NCI-H2081 (cell line): ENCODE results near the gene L3MBTL1.
"Not testable (repeated sequence)": the region's sequence is repeated elsewhere in the genome, so short reads cannot be mapped to it uniquely, and the experiment has no call there.

Experiments
- DNase-seq, 2 experiments: peaks; one replicate each; lab custom pipeline; 2025; lab: John Stamatoyannopoulos, UW

Gene L3MBTL1

DNA sequence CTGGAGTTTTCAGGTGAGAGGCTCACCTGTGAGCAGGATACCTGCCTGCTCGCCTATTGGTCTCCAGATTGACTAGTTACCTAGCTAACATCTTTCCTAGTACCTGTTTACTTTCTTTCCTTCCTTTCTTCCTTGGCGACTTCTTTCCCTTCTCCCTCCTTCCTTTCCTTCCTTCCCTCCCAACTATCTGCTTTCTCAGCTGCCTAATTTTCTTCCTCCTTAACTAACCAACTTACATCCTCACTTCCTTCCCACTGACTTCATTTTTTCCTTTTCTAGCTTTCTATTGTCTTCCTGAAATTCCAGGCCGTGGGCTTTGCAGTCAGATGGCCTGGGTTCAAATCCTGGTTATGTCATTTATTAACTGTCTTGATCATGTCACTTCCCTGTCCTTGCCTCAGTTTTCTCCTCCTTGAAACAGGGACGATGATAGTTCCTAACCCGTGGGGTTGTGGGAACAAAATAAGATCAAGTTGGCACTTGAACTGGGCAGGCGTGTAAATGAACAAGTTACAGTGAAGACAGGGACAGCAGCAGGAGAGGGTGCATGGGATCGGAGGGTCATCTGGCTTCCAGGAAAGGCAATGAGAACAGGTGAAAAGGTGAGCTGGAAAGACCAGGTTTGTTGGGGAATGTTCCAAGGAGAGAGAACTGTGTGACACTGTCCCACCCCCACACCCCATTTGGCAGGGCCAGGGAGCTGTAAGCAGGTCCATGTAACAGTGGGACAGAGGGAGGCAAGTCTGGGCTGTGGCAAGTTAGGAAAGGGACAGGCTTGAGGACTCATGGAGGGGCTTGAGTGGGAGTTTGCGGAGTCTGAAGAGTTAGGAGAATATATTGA is 51.9 kb downstream of the L3MBTL1 start:
- DNase-seq = no peak

DNA sequence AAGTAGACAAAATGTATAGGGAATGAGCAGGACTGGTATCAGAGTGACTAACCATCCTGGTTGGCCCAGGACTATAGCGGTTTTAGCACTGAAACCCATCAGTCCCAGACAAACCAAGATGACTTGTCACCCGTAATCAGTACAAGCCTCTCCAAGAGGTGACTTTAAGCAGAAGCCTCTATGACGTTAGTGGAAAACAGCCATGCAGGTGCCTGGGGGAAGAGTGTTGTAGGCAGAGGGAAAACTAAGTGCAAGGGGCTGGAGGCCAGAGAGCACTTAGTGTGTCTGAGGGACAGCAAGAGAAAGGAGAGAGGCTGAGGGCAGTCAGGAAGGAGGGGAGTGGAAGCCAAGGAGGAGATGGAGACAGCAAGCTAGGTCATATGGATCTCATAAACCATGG is 53.5 kb downstream of the L3MBTL1 start:
- DNase-seq = no peak

DNA sequence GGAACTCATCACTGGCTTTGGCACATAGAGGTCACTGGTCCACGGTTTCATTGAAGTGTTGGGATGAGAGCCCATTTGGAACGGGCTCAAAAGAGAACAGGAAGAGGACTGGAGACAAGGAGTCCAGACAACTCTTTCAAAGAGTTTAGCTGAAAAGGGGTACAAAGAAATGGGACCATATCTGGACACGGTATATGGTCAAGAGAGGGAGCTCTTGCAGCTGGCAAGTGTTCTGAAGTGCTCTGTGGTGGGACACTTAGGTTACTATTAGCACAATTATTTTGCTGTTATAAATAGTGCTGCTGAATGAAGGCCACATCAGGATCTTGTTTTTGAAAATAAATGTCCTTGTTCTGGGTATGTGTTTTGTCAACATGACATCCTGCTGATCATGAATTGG is 55.9 kb downstream of the L3MBTL1 start:
- DNase-seq = no peak

- no peak for DNase-seq
These were observed 56.5 kb downstream of the L3MBTL1 start for GRCh38 chr20:43563991-43564390.

- DNase-seq = no peak
These were observed 57.0 kb downstream of the L3MBTL1 start for GRCh38 chr20:43564455-43564854.

DNA sequence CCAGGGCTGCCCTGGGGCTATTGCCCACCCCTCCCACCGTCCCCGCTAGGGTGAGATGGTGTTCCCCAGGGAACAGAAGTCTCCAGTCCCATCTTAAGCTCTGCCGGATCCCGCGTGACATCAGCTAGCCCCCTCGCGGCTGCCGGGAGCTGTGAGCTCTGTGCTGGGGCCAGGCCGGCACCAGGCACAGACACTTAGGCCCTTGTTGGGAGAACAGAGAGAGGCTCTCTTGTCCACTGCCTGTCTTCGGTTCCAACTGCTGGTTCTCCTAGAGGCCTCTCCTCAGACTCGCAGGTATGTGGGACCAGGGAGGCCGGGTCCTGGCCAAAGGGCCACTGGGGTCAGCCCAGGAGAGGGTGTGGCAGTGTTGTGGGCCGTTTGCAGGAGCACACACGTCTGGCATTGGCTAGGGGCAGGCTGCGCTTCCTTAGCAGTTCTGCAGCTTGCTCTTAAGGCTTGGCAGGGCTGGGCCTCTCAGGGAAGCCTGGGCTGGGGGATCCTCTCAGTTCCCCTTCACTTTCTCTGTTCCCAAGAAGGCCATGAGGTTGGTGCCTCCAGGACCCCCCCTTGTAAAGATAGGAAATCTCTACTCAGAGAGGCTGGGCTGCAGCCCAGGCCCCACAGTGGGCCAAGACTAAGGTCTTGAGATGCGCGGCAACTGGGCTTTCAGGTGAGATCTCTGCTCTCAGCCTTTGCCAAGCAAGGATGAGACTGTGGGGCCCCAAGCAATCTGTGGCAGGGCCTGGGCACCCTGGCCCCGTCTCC is 57.7 kb downstream of the L3MBTL1 start:
- no peak for DNase-seq

GRCh38 chr20:43565758-43566104 is 58.2 kb downstream of the L3MBTL1 start:
- DNase-seq = no peak

DNA sequence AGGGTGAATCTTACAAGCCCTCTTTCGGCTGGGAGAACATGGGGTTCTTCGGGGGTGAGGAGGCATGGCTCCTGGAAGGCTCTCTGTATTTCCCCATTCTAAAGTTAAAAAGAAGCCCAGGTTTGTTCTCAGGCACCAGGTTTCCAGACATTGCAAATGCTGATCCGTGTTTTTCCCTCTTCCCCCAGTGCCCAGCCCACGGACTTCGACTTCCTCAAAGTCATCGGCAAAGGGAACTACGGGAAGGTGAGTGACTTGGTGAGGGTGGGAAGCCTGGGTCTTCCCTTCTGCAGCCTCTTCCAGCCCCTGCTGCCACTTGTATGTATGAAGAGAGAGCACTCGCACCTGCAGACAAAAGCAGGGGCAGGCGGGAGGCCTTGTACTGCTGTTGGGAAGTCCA is 60.0 kb downstream of the L3MBTL1 start:
- DNase-seq = no peak

DNA sequence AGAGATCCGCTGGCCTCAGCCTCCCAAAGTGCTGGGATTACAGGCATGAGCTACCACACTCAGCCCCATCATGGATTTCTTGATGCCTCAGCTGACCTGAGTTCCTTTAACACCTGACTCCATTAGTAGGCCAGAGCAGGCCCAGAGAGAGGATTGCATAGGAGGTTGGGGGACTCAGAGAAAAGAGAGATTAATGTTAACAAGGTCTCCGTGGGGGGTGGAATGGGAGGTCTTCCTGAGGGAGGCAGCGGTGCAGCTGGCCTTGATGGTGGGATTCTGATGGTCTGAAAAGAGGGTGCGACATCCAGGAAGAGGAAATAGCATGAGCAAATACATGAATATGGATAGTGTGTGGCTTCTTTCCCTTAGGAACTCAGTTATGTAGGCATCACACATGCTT is 61.2 kb downstream of the L3MBTL1 start:
- no peak for DNase-seq

DNA sequence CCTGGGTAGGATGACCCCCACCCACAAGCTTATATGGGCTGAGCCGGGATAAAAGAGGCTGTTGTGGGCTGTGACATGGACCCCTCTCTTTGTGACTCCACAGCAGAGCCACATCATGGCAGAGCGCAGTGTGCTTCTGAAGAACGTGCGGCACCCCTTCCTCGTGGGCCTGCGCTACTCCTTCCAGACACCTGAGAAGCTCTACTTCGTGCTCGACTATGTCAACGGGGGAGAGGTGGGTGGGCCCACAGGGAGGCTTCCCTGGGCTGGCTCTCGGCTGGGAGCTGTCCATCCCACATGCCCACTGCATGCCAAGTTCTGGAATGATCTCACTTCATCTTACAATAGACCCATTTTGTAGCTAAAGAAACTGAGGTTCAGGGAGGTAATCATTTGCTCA is 61.8 kb downstream of the L3MBTL1 start:
- DNase-seq = no peak

GRCh38 chr20:43570496-43570895 is 63.0 kb downstream of the L3MBTL1 start:
- no peak for DNase-seq

DNA sequence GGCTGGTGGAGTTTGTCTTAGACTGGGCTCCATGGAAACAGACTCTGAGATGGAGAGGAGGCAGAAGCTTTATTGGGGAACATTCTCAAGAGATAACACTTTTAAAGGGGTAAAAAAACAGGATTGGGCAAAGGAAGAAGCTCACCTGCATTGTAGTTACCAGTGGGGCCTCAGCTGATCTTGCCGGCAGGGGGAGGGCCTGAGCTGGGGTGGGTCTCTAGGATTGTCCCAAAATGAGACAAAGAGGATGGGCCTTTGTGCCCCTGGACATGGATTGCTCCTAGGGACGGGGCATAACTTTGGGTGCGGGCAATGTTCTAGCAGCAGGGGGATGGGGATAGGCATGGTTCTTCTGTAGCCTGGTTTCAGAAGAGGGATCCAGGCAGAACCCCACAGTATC is 63.8 kb downstream of the L3MBTL1 start:
- no peak for DNase-seq

- DNase-seq = no peak
These were observed 64.3 kb downstream of the L3MBTL1 start for GRCh38 chr20:43571771-43572170.

GRCh38 chr20:43572891-43573290 is 65.4 kb downstream of the L3MBTL1 start:
- DNase-seq = no peak

DNA sequence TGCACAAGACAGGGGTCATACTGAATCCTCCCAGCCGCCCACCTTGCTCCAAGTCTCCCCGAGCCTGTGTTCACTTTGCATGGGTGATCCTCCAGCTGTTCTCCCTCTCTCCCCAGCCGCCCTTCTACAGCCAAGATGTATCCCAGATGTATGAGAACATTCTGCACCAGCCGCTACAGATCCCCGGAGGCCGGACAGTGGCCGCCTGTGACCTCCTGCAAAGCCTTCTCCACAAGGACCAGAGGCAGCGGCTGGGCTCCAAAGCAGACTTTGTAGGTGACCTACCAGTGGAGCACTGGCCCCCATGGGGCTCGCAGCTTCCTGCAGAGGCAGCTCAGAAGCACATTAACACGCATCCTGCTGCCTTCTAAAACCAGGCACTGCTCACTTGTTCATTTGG is 68.6 kb downstream of the L3MBTL1 start:
- DNase-seq = no peak

DNA sequence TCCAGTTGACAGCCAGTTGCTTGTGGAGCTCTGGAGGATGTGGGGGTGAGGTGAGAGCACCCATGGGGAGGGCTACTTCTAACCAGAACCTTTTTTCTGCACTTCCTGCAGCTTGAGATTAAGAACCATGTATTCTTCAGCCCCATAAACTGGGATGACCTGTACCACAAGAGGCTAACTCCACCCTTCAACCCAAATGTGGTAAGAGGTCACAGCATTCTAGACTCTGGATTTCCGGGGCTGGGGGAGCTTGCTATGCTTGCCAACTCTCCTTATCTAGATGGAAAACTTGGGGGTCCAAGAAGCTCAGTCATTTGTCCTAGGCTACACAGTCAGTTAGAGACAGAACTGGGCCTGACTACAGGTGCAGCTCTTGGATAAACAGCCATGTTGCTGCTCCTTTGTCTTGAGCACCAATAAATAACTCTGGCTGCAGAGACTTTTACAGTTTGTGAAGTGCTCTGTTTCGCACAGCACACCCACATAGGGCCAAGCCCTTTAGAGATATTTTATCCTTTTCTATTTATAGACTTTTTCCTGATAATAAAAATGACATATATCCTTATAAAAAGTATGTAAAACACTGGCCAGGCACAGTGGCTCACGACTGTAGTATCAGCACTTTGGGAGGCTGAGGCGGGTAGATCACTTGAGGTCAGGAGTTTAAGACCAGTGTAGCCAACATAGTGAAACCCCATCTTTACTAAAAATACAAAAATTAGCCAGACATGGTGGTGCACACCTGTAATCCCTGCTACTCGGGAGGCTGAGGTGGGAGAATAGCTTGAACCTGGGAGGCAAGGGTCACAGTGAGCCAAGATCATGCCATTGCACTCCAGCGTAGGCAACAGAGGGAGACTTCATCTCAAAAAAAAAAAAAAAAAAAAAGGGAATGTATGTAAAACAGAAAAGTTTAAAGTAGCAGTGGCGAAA is 72.6 kb downstream of the L3MBTL1 start:
- no peak for DNase-seq

DNA sequence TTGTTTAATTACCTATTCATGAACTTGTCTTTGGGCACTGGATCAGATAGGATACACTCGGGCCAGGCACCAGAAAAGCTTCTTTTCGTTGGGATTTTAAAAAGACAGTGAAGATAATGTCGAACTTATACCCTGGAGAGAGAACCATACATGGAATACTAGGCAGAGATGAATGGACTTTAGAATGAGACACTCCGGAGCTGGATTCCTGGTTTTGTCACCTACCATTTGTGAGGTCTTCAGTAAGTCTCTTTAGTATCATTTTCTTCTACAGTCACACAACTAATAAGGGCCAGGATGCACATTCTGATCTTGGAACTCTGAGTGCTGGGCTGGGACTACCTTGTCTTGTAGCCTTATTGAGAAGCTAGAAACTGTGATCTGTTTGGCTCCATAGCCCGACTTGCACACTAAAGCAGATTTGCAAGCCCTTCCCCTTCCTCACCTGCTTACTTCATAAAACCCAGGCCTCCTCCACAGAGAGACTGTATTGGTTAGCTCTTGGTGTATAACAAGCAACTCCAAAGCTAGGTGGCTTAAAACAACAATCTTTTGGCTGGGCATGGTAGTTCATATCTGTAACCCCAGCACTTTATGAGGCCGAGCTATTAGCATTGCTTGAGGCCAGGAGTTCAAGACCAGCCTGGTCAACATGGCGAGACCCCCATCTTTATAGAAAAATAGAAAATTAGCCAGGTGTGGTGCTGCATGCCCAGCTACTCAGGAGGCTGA is 75.8 kb downstream of the L3MBTL1 start:
- no peak for DNase-seq

DNA sequence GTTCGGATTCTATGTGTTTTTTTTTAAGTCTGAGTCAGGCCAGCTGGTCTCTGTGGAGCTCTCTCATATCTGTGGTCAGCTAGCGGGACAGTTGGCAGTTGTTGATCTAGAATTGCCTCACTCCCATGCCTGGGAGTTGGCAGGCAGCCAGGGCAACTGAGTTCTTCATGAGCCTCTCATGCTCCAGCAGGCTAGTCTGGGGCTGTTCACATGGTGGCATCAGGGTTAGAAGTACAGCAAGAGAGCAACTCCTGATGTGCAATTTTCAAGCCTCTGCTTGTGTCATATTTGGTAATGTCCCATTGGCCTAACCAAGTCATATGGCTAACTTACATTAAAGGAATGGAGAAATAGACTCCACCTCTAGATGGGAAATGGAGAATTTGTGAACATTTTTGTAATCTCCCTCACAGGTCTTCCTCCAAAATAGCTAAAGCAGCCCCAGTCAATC is 76.5 kb downstream of the L3MBTL1 start:
- no peak for DNase-seq

DNA sequence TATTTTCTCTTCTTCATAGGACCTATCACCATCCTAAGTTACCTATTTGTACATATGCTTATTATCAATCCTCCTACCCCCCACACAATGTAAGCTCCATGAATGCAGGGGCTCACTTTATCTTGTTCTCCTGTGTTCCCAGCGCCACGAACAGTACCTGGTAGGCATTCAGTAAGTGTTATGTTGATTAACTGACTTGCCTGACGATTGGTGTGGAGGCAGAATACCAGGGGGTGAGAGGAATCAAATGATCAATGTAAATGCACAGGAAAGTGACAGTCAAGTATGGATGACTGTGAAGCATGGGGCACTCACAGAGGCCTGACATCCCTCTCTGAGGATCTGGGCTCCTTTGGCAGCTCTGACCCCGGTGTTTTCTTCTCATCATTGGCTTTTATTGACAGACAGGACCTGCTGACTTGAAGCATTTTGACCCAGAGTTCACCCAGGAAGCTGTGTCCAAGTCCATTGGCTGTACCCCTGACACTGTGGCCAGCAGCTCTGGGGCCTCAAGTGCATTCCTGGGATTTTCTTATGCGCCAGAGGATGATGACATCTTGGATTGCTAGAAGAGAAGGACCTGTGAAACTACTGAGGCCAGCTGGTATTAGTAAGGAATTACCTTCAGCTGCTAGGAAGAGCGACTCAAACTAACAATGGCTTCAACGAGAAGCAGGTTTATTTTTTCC is 77.1 kb downstream of the L3MBTL1 start:
- no peak for DNase-seq

DNA sequence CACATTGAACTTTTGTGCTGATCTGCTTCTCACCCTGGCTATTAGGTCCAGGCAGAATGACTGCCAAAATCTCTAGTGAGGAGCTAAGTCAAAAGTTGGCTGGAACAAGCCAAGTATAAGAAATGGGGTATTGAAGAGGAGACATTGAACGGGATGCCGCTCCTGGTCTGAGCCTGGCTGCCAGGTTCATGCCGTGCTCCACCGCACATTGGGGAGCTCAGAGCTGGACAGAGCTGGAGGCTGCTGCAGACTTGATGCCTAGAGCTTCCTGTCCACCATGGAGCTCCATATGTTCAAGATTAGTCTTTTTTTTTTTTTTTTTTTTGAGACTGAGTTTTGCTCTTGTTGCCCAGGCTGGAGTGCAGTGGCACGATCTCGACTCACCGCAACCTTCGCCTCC is 79.1 kb downstream of the L3MBTL1 start:
- no peak for DNase-seq

GRCh38 chr20:43588526-43588925 is 81.0 kb downstream of the L3MBTL1 start:
- DNase-seq = not testable (repeated sequence)
